ENCODE data around the gene SPTBN4.

SPTBN4 gene

GRCh38 chr19:40469011-40469410, 2.2 kb downstream of the SPTBN4 start:
- H3K9ac ChIP-seq (ENCODE audit: low read depth, low read length, poor library complexity, severe bottlenecking) = no peak overlapping the region
- no peaks in the 10 kb centered on the region for H3K79me2 ChIP-seq (ENCODE audit: insufficient read depth, low read length)
- no peaks in the 10 kb centered on the region for H3K9me3 ChIP-seq (ENCODE audit: insufficient read depth, low read depth, low read length)
- no peak overlapping the region for H3K4me3 ChIP-seq (ENCODE audit: low read length, poor library complexity, severe bottlenecking)
- no peaks in the 10 kb centered on the region for H3K36me3 ChIP-seq (ENCODE audit: insufficient read depth, low read length)
- H3K9me2 ChIP-seq (replicated peaks; ENCODE audit: low read depth, low read length) = no peaks in the 10 kb centered on the region
- no peak overlapping the region for H3K4me2 ChIP-seq (ENCODE audit: low read depth, low read length, poor library complexity, severe bottlenecking)
- no peak overlapping the region; the same call in 1 of the 2 replicates for H2AFZ ChIP-seq (ENCODE audit: low read length)
- H4K20me1 ChIP-seq (ENCODE audit: insufficient read depth, low read length, poor library complexity, severe bottlenecking) = no peaks in the 10 kb centered on the region
- peaks cover 13% of the 10 kb centered on the region for H3K4me1 ChIP-seq (ENCODE audit: insufficient read depth, low read length, poor library complexity, severe bottlenecking)
- no peaks in the 10 kb centered on the region for H3K27me3 ChIP-seq (ENCODE audit: insufficient read depth, low read length, poor library complexity, severe bottlenecking)
- H3F3A ChIP-seq (ENCODE audit: low read depth) = no peaks in the 10 kb centered on the region
- TF ChIP-seq CTCF (conservative IDR thresholded peaks at IDR 0.05; ENCODE audit: low read length) = no peak
- TF ChIP-seq EZH2phosphoT487 (IDR thresholded peaks at IDR 0.05; ENCODE audit: borderline replicate concordance) = no peak

- no peak overlapping the region for H3K4me3 ChIP-seq (ENCODE audit: low read length, poor library complexity, severe bottlenecking)
- H3K27me3 ChIP-seq (ENCODE audit: insufficient read depth, low read length, poor library complexity, severe bottlenecking) = no peaks in the 10 kb centered on the region
- H3K9me3 ChIP-seq (ENCODE audit: insufficient read depth, low read depth, low read length) = no peaks in the 10 kb centered on the region
- H4K20me1 ChIP-seq (ENCODE audit: insufficient read depth, low read length, poor library complexity, severe bottlenecking) = no peaks in the 10 kb centered on the region
- no peaks in the 10 kb centered on the region for H3K9me2 ChIP-seq (replicated peaks; ENCODE audit: low read depth, low read length)
- H3K4me1 ChIP-seq (ENCODE audit: insufficient read depth, low read length, poor library complexity, severe bottlenecking) = peaks cover 3% of the 10 kb centered on the region
- no peaks in the 10 kb centered on the region for H3K79me2 ChIP-seq (ENCODE audit: insufficient read depth, low read length)
- no peak overlapping the region for H3K9ac ChIP-seq (ENCODE audit: low read depth, low read length, poor library complexity, severe bottlenecking)
- H3K36me3 ChIP-seq (ENCODE audit: insufficient read depth, low read length) = no peaks in the 10 kb centered on the region
- H2AFZ ChIP-seq (ENCODE audit: low read length) = no peak overlapping the region
- no peak overlapping the region for H3K4me2 ChIP-seq (ENCODE audit: low read depth, low read length, poor library complexity, severe bottlenecking)
- no peak for TF ChIP-seq EZH2phosphoT487 (IDR thresholded peaks at IDR 0.05; ENCODE audit: borderline replicate concordance)
- no peak for TF ChIP-seq CTCF (conservative IDR thresholded peaks at IDR 0.05; ENCODE audit: low read length)
- H3F3A ChIP-seq (ENCODE audit: low read depth) = no peaks in the 10 kb centered on the region
Observed at GRCh38 chr19:40471111-40471510, 4.3 kb downstream of the SPTBN4 start.

- Histone ChIP-seq H3K4me1 (ENCODE audit: insufficient read depth, low read length, poor library complexity, severe bottlenecking) (no peaks in the 10 kb centered on the region), H3K9ac (ENCODE audit: low read depth, low read length, poor library complexity, severe bottlenecking) (no peak overlapping the region), H3K79me2 (ENCODE audit: insufficient read depth, low read length) (no peaks in the 10 kb centered on the region), H3F3A (ENCODE audit: low read depth) (no peaks in the 10 kb centered on the region), H3K4me2 (ENCODE audit: low read depth, low read length, poor library complexity, severe bottlenecking) (no peak overlapping the region), H3K9me3 (ENCODE audit: insufficient read depth, low read depth, low read length) (no peaks in the 10 kb centered on the region), H2AFZ (ENCODE audit: low read length) (no peak overlapping the region), H3K9me2 (replicated peaks; ENCODE audit: low read depth, low read length) (no peaks in the 10 kb centered on the region), H3K4me3 (ENCODE audit: low read length, poor library complexity, severe bottlenecking) (no peak overlapping the region), H3K36me3 (ENCODE audit: insufficient read depth, low read length) (no peaks in the 10 kb centered on the region), H3K27me3 (ENCODE audit: insufficient read depth, low read length, poor library complexity, severe bottlenecking) (no peaks in the 10 kb centered on the region), H4K20me1 (ENCODE audit: insufficient read depth, low read length, poor library complexity, severe bottlenecking) (no peaks in the 10 kb centered on the region)
- no peak for TF ChIP-seq CTCF (conservative IDR thresholded peaks at IDR 0.05; ENCODE audit: low read length)
- no peak for TF ChIP-seq EZH2phosphoT487 (IDR thresholded peaks at IDR 0.05; ENCODE audit: borderline replicate concordance)
Observed at GRCh38 chr19:40472516-40472915, 5.7 kb downstream of the SPTBN4 start.

Measured in Loucy (cell line).